DOHH2 (cell line): ENCODE measurements around the gene EPB41L2.

ENCODE experiments used
- H3F3A ChIP-seq: fragments of 200-600 bp; sonication (generic), shearing (Covaris generic); 2 replicates; pipeline ENCODE4 v1.6.0; 2016; ENCODE audit warnings: antibody characterized with exemption, mild to moderate bottlenecking; ENCODE audit not compliant: control insufficient read depth, insufficient read depth
- H3K27ac ChIP-seq: fragments of 200-600 bp; sonication (generic); 2 replicates; pipeline ENCODE4 v1.5.1; 2014; ENCODE audit warnings: low read depth, mild to moderate bottlenecking, low read length, moderate library complexity
- H3K27me3 ChIP-seq: fragments of 200-600 bp; sonication (generic); 2 replicates; pipeline ENCODE4 v1.6.1; 2014; ENCODE audit warnings: mild to moderate bottlenecking, low read length, mixed read lengths; ENCODE audit not compliant: control insufficient read depth
- H3K36me3 ChIP-seq: fragments of 200-600 bp; sonication (generic); 2 replicates; pipeline ENCODE4 v1.6.1; 2014; ENCODE audit warnings: mild to moderate bottlenecking, low read length, moderate library complexity, mixed read lengths; ENCODE audit not compliant: control insufficient read depth
- H3K4me1 ChIP-seq: fragments of 200-600 bp; sonication (generic); 2 replicates; pipeline ENCODE4 v1.6.1; 2014; ENCODE audit warnings: mild to moderate bottlenecking, low read length, mixed read lengths; ENCODE audit not compliant: control insufficient read depth
- H3K4me2 ChIP-seq: fragments of 200-600 bp; sonication (generic); 2 replicates; pipeline ENCODE4 v1.6.0; 2014; ENCODE audit warnings: mild to moderate bottlenecking, low read length, moderate library complexity
- H3K4me3 ChIP-seq: fragments of 200-600 bp; sonication (generic); 2 replicates; pipeline ENCODE4 v1.5.1; 2014; ENCODE audit warnings: mild to moderate bottlenecking, low read length, mixed read lengths
- H3K79me2 ChIP-seq: fragments of 200-600 bp; sonication (generic); 2 replicates; pipeline ENCODE4 v1.6.1; 2014; ENCODE audit warnings: mild to moderate bottlenecking, low read length, mixed read lengths; ENCODE audit not compliant: control insufficient read depth
- H3K9me2 ChIP-seq: fragments of 200-600 bp; sonication (generic); replicated peaks from 2 replicates; pipeline ENCODE4 v1.6.1; 2014; ENCODE audit warnings: mild to moderate bottlenecking, low read length, mixed read lengths; ENCODE audit not compliant: control insufficient read depth
- H3K9me3 ChIP-seq: fragments of 200-600 bp; sonication (generic); 2 replicates; pipeline ENCODE4 v1.6.1; 2014; ENCODE audit warnings: antibody characterized with exemption, low read length, mixed read lengths; ENCODE audit not compliant: control insufficient read depth, insufficient read depth
- H4K20me1 ChIP-seq: fragments of 200-600 bp; sonication (generic); 2 replicates; pipeline ENCODE4 v1.6.0; 2014; ENCODE audit warnings: low read depth, mild to moderate bottlenecking, antibody characterized with exemption, low read length, moderate library complexity; ENCODE audit not compliant: control insufficient read depth, insufficient read depth
- EZH2phosphoT487 ChIP-seq: fragments of 200-600 bp; sonication (generic); IDR thresholded peaks from 2 replicates; pipeline ENCODE4 v1.6.1; 2017; ENCODE audit warnings: borderline replicate concordance, mild to moderate bottlenecking, antibody characterized with exemption, low read length, moderate library complexity, mixed read lengths
- TF ChIP-seq, protein P1 (sequence below): fragments of 200-600 bp; sonication (generic); IDR thresholded peaks from one replicate; pipeline ENCODE4 v1.5.1; 2014; ENCODE audit warnings: antibody characterized with exemption, mild to moderate bottlenecking, low read depth, low read length; ENCODE audit not compliant: poor library complexity, severe bottlenecking

EPB41L2 gene

DNA sequence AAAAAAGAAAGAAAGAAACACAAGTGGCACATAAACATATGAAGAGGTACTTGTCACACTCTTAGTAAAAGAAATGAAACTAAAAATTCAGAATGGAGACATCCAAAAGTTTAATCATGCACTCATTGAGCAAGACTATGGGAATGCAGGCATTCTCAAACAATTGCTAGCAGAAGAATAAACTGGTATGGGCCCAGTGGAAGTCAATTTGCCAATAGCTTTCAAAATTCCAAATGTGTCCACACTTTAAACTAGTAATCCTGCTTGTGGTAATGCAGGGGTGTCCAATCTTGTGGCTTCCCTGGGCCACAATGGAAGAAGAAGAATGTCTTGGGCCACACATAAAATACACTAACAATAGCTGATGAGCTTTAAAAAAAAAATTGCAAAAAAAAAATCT lies 97.4 kb downstream of the EPB41L2 start:
- Histone ChIP-seq H3F3A (peaks cover 7% of the 10 kb centered on the region), H3K79me2 (peaks cover 94% of the 10 kb centered on the region), H3K4me1 (peaks cover 88% of the 10 kb centered on the region), H3K4me3 (peak overlapping the region; percentile 59), H3K36me3 (no peaks in the 10 kb centered on the region), H3K9me2 (no peaks in the 10 kb centered on the region), H3K27ac (peak overlapping the region; percentile 85), H3K9me3 (no peaks in the 10 kb centered on the region), H3K4me2 (peak overlapping the region; percentile 51), H3K27me3 (no peaks in the 10 kb centered on the region), H4K20me1 (no peaks in the 10 kb centered on the region; the same call in 1 of the 2 replicates)
- TF ChIP-seq, protein P1, sequence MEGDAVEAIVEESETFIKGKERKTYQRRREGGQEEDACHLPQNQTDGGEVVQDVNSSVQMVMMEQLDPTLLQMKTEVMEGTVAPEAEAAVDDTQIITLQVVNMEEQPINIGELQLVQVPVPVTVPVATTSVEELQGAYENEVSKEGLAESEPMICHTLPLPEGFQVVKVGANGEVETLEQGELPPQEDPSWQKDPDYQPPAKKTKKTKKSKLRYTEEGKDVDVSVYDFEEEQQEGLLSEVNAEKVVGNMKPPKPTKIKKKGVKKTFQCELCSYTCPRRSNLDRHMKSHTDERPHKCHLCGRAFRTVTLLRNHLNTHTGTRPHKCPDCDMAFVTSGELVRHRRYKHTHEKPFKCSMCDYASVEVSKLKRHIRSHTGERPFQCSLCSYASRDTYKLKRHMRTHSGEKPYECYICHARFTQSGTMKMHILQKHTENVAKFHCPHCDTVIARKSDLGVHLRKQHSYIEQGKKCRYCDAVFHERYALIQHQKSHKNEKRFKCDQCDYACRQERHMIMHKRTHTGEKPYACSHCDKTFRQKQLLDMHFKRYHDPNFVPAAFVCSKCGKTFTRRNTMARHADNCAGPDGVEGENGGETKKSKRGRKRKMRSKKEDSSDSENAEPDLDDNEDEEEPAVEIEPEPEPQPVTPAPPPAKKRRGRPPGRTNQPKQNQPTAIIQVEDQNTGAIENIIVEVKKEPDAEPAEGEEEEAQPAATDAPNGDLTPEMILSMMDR, result no peak
- no peak for TF ChIP-seq EZH2phosphoT487

- Histone ChIP-seq H3K27ac (peak overlapping the region; percentile 85), H3K4me2 (peak overlapping the region; percentile 51), H3K9me3 (no peaks in the 10 kb centered on the region), H4K20me1 (no peaks in the 10 kb centered on the region; the same call in 1 of the 2 replicates), H3K9me2 (no peaks in the 10 kb centered on the region), H3F3A (peaks cover 7% of the 10 kb centered on the region), H3K4me3 (peak overlapping the region; percentile 59), H3K27me3 (no peaks in the 10 kb centered on the region), H3K36me3 (no peaks in the 10 kb centered on the region), H3K4me1 (peaks cover 84% of the 10 kb centered on the region), H3K79me2 (peaks cover 95% of the 10 kb centered on the region)
- TF ChIP-seq EZH2phosphoT487, result no peak
- TF ChIP-seq, protein P1, result no peak
Measured at GRCh38 chr6:130964808-130965604, 98.0 kb downstream of the EPB41L2 start.

- Histone ChIP-seq H3K36me3 (no peaks in the 10 kb centered on the region), H3K4me2 (peak overlapping the region; percentile 51), H3K4me3 (peak overlapping the region; percentile 59), H4K20me1 (no peaks in the 10 kb centered on the region; the same call in 1 of the 2 replicates), H3K9me3 (no peaks in the 10 kb centered on the region), H3F3A (peaks cover 7% of the 10 kb centered on the region), H3K27ac (peak overlapping the region; percentile 85), H3K4me1 (peaks cover 78% of the 10 kb centered on the region), H3K9me2 (no peaks in the 10 kb centered on the region), H3K79me2 (peaks cover 95% of the 10 kb centered on the region), H3K27me3 (no peaks in the 10 kb centered on the region)
- TF ChIP-seq, protein P1, result no peak
- TF ChIP-seq EZH2phosphoT487, result no peak
Measured at GRCh38 chr6:130964289-130964688, 98.8 kb downstream of the EPB41L2 start.
